GM18511 (cell line): ENCODE results near the gene ARID1B.

Experiments used
- ATAC-seq: cut with Tn5 transposase; IDR thresholded peaks from one replicate; pipeline ENCODE4 v1.9.1; 2021; ENCODE audit warnings: mild to moderate bottlenecking, moderate library complexity; ENCODE audit not compliant: unreplicated experiment

Gene ARID1B

GRCh38 chr6:156773935-156774852 lies 3.0 kb upstream of the ARID1B start:
- no peak for ATAC-seq

GRCh38 chr6:156774863-156775405 lies 2.2 kb upstream of the ARID1B start:
- ATAC-seq: no peak

GRCh38 chr6:156775717-156776116 lies 1.5 kb upstream of the ARID1B start:
- no peak for ATAC-seq

- ATAC-seq: no peak
These were observed 723 bp upstream of the ARID1B start for GRCh38 chr6:156776470-156776839.

GRCh38 chr6:156777577-156778453 lies 637 bp downstream of the ARID1B start:
- ATAC-seq: peak; percentile 2

- no peak for ATAC-seq
These were observed 1.5 kb downstream of the ARID1B start for GRCh38 chr6:156778454-156779205.

- no peak for ATAC-seq
These were observed 2.3 kb downstream of the ARID1B start for GRCh38 chr6:156779206-156780094.

- peak; percentile 54 for ATAC-seq
These were observed 3.0 kb downstream of the ARID1B start for GRCh38 chr6:156780102-156780641.

GRCh38 chr6:156780962-156781853 lies 4.0 kb downstream of the ARID1B start:
- no peak for ATAC-seq

GRCh38 chr6:156781861-156782631 lies 4.9 kb downstream of the ARID1B start:
- no peak for ATAC-seq

- ATAC-seq: no peak
These were observed 5.6 kb downstream of the ARID1B start for GRCh38 chr6:156782691-156783320.

GRCh38 chr6:156783958-156784357 lies 6.8 kb downstream of the ARID1B start:
- ATAC-seq: no peak

- ATAC-seq: no peak
These were observed 9.5 kb downstream of the ARID1B start for GRCh38 chr6:156786652-156787051.

- ATAC-seq: no peak
These were observed 10.7 kb downstream of the ARID1B start for GRCh38 chr6:156787569-156788492.

GRCh38 chr6:156789081-156789943 lies 12.1 kb downstream of the ARID1B start:
- ATAC-seq: no peak
